GM21576 (cell line): ENCODE measurements around the gene SLC36A1.

Source experiments
- ATAC-seq: cut with Tn5 transposase; IDR thresholded peaks from one replicate; pipeline ENCODE4 v1.9.1; 2021; ENCODE audit warnings: mild to moderate bottlenecking, moderate library complexity; ENCODE audit not compliant: unreplicated experiment

The SLC36A1 gene

DNA sequence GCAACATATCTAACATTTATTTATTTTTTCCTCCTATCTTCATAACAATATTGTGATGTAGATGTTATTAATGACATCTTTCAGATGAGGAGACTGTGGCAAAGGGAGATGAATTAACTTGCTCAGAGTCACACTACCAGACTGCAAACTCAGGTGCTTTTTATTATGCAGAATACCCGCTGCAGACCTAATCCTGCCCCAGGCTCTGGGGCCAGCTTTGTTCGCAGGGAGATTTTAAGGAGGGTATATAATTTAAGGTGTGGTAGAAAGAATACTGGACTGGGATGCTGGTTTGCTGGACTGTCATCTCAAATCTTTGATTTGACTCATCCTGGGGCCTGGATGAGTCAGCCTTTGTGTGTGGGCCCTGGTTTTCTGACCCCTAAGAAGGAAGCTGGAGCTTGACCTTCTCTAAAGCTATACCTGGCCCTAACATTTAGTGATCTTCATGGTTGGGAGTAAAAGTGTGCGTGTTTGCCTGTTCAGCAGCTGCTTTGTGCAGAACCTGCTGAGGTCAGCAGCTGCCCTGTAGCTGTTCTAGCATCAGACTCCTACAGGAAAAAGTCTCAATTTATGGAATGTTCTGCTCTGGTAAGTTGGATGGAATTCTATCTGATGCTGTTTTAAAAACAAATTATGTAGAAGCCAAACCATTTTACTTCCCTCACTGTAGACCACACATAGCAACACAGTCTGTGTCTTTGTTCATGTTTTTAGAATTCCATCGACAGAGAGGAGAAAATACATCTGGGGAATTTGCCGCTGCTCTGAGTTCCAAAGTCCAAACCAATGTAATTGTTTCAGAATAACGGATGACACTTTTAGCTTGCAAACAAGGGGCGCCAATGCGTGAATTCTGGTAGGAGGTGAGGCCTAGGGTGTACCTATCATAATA lies 4.5 kb downstream of the SLC36A1 start:
- ATAC-seq = no peak

DNA sequence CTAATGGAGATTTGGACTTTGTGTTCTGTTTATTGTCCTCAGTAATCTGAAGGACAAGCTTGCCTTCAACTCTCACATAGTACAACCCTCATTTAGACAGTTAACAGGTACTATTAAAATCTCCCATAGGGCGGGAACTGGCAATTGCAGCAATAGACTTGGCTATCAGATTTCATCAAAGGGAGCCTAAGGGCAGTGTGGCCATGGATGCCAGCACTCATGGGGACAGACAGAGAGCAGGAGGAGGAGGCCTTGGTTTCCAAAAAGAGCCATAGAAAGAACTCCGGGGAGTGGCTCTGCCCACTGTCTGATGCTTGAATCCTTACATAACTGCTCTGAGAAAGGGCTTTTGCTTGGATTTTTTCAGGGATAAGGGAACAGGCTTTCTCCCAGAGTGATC lies 6.8 kb downstream of the SLC36A1 start:
- no peak for ATAC-seq

- ATAC-seq = no peak
Measured at GRCh38 chr5:151454889-151455288, 7.5 kb downstream of the SLC36A1 start.

DNA sequence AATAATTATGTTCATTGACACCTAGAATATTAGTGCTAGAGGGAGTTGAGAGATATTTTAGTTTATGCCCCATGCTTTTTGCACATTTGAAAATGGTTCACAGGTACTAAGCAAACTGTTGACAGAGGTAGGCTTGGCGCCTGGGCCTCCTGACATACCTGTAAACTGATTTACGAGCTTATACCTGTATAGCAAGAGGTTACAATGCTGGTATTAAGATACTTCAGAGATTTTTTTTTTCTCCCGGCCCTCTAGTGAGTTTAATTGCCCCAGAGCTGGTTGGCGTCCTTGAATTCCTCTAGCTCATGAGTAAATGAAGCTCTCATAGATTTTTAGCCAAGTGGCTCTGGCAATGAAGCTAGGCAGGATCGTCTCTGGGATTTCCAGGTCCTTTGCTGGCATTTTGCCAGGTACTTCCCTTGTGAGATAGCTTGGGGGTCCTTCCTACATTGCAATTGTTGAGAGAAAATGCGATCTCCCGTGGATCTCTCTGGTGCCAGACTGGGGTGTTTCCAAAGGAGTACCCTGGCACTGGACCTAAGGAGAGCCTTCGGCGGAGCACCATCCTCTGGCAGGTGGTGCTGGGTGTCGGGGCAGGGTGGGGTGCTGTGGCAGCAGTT lies 9.0 kb downstream of the SLC36A1 start:
- no peak for ATAC-seq

DNA sequence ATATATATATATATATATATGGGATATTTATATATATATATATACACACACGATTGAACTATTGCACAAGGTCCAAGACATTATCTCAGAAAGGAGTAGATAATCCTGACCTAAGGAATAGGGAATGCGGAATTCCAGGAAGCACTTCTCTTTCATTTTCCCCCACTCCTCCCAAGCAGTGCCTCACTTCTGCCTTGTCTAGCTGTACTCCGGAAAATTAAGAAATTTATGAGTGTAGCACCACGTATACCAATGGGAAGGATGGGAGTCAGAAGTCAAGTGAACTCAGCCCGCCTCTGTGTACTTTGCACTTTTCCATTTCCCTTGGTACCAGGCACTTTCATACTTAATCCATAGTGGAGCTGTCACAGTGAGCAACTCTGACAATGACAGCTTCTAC lies 10.9 kb downstream of the SLC36A1 start:
- no peak for ATAC-seq

GRCh38 chr5:151459680-151460324 lies 12.4 kb downstream of the SLC36A1 start:
- no peak for ATAC-seq

DNA sequence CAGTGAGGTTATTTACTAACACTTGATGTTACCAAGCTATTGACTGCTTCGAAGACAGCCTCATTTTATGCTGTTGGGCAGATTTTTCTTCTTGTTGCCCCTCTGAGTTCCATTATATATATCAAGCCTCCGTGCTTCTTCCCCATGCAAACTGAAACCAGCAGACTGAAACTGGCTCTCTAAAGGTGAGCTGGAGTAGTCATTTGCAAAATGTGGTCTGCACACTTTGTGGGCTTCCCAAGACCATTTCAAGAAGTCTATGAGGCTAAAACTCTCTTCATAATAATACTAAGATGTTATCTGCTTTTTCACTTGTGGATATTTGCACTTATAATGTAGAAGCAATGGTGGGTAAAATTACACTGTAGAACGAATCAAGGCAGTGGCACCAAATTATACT lies 13.9 kb downstream of the SLC36A1 start:
- peak; percentile 94 for ATAC-seq

DNA sequence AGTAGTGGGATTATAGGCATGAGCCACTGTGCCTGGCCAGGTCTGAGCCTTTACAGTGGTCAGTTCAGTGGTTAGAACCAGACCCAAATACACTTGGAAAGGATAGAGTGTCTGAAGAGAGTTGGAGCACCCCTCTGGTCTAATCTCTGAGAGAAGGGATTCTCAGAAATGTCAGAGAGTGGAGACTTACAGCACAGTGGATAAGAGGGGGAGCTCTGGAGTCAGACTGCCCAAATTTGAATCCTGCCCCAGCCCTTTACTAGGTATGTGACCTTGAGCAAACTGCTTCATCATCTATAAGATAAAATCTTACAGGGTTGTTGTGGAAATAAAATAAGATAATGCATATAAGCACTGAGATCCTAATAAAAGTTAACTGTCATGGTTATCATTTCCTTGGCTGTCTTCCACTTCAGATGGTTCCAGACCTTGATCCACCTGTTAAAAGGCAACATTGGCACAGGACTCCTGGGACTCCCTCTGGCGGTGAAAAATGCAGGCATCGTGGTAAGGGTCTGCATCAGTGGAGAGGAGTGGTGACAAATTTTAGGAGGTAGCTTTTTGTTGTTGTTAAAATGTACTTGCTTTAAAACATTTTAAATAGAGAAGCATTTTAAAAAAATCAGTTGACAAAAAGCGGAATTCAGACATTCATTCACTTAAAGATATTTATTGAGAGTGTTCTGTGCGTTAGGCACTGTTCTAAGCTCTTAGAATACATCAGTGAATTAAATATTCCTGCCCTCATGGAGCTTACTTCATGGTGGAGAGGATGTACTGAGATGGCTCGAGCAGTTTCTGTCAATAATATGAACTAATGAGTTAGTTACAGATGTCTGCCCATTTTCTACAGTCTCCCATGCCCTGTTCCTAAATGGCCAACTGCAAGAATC lies 16.0 kb downstream of the SLC36A1 start:
- ATAC-seq = no peak

- no peak for ATAC-seq
Measured at GRCh38 chr5:151464101-151464500, 16.7 kb downstream of the SLC36A1 start.

GRCh38 chr5:151465476-151465875 lies 18.1 kb downstream of the SLC36A1 start:
- ATAC-seq = no peak

GRCh38 chr5:151467576-151467975 lies 20.2 kb downstream of the SLC36A1 start:
- ATAC-seq = no peak

DNA sequence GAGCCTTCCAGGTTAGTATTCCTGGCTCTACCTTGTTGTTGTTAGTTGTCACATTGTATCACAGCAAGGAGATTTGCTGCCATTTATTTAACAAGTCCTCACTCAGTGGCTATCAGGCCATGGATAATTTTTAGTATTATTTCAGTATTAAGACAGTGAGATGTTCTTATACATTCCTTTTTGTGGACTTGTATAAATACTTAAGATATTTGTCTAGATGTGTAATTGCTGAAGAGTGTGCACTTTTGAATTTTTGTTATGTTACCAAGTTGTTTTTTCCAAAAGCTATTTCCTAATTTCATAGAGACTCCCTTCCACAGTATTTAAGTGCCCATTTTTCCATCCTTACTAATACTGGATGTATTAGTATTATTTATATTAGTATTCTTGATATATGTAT lies 22.0 kb downstream of the SLC36A1 start:
- ATAC-seq = no peak

GRCh38 chr5:151469992-151470391 lies 22.6 kb downstream of the SLC36A1 start:
- no peak for ATAC-seq

DNA sequence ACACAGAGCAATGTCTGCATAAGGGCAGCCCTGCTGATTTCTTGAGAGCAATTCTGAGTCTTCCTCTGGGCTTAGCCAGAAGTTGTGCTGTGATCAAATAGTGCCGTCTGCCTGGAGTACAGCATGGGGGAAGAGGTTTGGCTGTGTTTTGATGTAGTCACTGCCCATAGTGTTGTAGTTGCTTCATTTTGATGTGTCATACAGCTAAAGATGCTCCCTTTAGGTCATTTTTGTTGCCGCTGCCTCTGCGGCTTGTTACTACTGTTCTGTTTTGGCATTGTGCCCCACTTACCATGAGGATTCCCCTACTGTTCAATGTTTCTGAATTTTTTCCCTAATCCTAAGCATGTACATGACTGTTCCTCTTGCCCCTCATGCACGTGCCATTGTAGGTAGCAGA lies 23.0 kb downstream of the SLC36A1 start:
- ATAC-seq = no peak

- ATAC-seq = no peak
Measured at GRCh38 chr5:151471276-151471675, 23.9 kb downstream of the SLC36A1 start.

DNA sequence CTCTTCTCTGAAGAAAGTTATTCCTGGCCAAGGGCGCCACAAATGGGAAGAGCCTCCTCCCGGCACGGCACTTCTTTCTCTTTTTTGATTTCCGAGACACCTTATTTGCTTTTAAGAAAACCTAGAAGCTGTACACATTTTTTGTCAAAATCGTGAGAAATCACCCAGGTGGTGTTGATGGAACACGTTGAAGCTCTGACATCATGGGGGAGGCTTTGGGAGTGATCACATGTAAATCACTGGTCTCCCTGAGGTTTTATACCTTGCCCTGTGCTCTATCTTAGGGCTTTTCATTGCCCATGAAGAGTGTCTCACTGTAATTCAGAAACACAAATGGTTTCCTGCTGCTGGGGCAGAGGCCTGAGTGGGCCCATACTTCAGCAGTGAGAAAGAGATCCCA lies 27.4 kb downstream of the SLC36A1 start:
- no peak for ATAC-seq

GRCh38 chr5:151475388-151475787 lies 28.0 kb downstream of the SLC36A1 start:
- ATAC-seq = no peak

DNA sequence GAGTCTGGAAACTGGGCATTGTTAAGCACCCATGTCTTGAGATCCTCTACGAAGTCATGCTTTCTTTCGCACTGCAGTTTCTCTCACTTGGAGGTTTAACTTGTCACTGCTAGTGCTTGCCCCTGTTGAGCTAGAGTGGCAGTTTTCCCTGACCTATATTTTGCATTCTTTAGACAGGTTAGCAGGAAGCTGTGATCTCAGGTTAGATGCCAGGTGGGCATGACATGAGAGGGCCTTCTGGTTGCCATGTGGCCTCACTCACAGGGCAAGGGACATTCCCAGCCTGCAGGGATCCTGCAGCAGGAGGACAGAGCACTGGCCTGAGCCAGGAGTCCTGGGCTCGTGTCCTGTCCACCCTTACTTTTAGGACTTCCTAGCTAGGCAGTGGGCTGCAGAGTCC lies 28.6 kb downstream of the SLC36A1 start:
- no peak for ATAC-seq

- ATAC-seq = no peak
Measured at GRCh38 chr5:151477101-151477500, 29.7 kb downstream of the SLC36A1 start.

DNA sequence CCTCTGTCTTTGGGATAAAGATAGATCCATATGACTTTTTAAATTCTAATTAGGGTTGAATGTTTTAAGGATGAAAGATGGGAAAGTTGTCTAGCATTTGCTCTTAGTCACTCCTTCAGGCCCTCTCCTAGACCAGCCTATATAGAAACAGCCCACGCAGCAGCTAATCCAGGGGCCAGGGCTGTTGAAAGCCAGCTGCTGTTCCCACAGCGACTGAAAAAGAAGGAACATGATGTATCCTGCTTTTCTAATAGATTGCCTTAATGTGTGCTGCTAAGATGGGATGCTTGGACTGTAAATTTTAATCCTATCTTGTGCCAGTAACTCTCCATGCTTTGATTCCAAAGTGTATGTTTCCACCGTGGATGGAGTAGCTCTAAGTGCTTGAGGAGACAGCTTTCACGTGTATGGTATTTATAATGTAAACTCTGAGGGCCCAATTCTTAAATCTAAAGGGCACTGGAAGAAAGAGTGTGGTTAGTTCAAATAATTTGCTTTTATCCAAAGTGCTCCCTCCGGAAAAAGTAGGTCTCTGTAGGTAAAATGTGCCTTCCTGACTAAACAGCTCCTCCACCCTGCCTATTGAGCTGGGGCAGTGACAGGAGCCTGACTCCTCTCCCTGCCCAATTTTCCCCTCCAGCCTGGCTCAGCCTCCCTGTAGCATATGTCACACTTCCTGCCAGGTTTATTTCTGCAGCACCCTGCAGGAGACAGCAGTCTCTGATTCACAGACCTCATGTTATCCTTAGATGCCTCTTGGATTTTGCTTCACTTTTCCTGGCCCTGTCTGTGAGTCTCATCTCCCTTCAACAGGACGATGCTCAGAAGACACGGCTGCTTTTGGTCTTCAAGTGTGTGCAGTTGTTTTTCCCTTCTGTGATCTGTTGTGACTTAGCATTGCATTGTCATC lies 33.2 kb downstream of the SLC36A1 start:
- no peak for ATAC-seq
